RWPE1 (cell line): ENCODE measurements around the gene PAX5.

Source experiments
- CTCF ChIA-PET: fragments of 350-600 bp; sonication (Branson Sonifier 250); formaldehyde crosslinking; extraction: SDS; loops from one replicate; lab custom pipeline; 2021; lab: Yijun Ruan, JAX
- POLR2A ChIA-PET: fragments of 400-600 bp; formaldehyde crosslinking; extraction: SDS; loops from one replicate; lab custom pipeline; 2020; ENCODE audit warnings: antibody characterized with exemption; ENCODE audit not compliant: low non-redundant PET; lab: Yijun Ruan, JAX
- DNase-seq: peaks from one replicate; pipeline ENCODE4 v3.0.0; 2012; ENCODE audit warnings: low spot score
- H3K27ac ChIP-seq: fragments of 450-650 bp; 2 replicates; pipeline ENCODE4 v1.5.1; 2017
- CTCF ChIP-seq: fragments of 450-650 bp; conservative IDR thresholded peaks from 2 replicates; pipeline ENCODE4 v1.5.1; 2017; ENCODE audit warnings: low read depth, mild to moderate bottlenecking

The PAX5 gene

GRCh38 chr9:36892279-36892678 lies 141.8 kb downstream of the PAX5 start:
- ChIA-PET POLR2A (no interaction called here), CTCF (no interaction called here)
- no peak for DNase-seq
- H3K27ac ChIP-seq = no peak overlapping the region
- no peak for TF ChIP-seq CTCF

DNA sequence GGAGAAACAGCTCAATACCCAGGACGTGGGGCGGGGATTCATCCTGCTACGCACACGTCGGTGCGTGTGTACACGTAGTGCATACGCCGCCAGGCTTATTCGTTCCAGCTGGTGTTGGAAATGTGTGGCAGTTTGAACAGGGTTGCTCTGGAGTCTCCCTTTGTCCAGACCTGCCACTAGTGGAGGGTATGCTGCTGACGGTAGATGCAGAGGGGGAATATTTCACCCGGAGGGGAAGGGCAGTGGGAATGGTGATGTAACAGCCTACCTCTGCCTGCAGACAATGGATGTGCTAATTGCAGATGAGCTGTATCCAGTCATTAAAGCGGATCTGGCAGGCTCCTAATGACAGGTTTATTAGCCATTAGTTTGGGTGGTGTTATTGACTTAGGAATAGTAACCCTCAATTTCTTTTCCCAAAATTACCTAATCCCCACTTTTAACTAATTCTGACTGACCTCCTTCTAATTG lies 142.7 kb downstream of the PAX5 start:
- no peak for TF ChIP-seq CTCF
- ChIA-PET CTCF (interaction anchor here (0.5 to 0.7 kb wide), 2 partner anchors 36 to 160 kb away, joined by 3 to 5 read pairs; no protein-coding TSS in a partner anchor), POLR2A (no interaction called here)
- no peak for DNase-seq
- no peak overlapping the region for H3K27ac ChIP-seq

DNA sequence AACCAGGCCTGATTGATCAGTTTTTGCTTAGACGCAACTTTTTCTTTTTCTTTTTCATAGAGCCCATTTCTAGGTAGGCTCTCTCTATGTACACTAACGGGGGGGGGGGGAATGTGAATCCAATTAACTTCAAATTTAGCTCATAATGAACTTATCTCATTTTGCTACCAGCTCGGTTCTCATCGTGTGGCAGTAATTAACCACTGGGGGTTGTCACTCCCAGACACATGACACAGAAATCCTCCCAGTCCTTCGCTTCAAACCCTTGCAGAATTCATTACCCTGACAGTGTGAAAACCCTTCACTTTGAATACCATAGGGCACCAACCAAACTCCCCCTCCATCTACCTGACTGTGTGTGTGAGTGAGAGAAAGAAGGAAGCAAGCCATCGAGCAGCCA lies 144.2 kb downstream of the PAX5 start:
- CTCF ChIA-PET = interaction anchor here (1.0 kb wide), 1 partner anchor 17 kb away, joined by 3 read pairs; no protein-coding TSS in a partner anchor
- TF ChIP-seq CTCF = no peak
- POLR2A ChIA-PET = no interaction called here
- no peak overlapping the region for H3K27ac ChIP-seq
- DNase-seq = no peak

- CTCF ChIA-PET = interaction anchor here (0.6 kb wide), 1 partner anchor 326 kb away, joined by 5 read pairs; no protein-coding TSS in a partner anchor
- no peak for TF ChIP-seq CTCF
- DNase-seq = no peak
- H3K27ac ChIP-seq = no peak overlapping the region
- POLR2A ChIA-PET = no interaction called here
Measured at GRCh38 chr9:36888551-36888950, 145.5 kb downstream of the PAX5 start.

DNA sequence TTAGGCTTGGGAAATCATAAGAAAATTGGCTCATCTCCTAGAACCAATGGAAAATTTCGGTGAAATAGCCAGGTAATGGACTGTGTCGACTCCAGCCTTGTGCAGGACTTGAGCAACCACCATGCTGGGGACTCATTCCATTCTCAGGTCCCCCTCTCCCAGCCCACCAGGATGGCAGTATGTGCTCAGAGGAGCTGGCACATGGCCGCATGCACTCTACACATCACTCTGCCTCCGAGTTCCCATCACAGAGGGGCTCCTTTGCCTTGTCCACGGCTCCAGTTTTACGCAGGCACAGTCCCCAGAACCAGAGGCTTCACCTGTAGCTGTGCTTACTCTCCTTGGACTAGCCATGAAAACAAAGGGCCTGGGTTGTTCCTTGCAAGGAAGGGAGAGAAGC lies 149.3 kb downstream of the PAX5 start:
- ChIA-PET POLR2A (no interaction called here), CTCF (interaction anchor here (0.5 kb wide), 1 partner anchor 30 kb away, joined by 3 read pairs; no protein-coding TSS in a partner anchor)
- no peak for DNase-seq
- TF ChIP-seq CTCF = no peak
- H3K27ac ChIP-seq = no peak overlapping the region

DNA sequence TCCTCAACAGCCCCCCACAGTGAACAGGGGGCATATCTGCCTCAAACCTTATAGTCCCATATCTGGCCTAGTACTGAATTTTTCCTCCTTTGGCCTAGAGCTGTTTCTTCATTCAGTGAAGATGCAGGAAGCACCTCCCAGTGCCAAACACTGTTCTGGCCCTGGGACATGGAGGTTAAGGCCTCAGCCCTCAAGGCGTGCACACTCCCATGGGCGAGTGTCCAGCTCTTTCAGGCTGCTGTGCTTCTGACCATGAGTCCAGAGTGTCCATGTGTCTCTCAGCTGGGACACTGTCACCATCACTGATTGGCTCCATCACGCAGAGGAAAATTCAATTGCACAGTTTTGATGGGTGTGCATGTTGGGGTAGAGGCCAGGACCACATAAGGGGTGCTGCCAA lies 151.5 kb downstream of the PAX5 start:
- TF ChIP-seq CTCF = no peak
- DNase-seq = no peak
- no peak overlapping the region for H3K27ac ChIP-seq
- ChIA-PET CTCF (interaction anchor here (0.7 kb wide), 1 partner anchor 222 kb away, joined by 3 read pairs; no protein-coding TSS in a partner anchor), POLR2A (no interaction called here)
